ENCODE results near the gene HYI. TPM values are rescaled to one million over a fixed set of nuclear protein-coding genes. Genes with fewer than 3 reads are reported as not detected.

The HYI gene
- total RNA-seq, 2 donors from 2014 or later = 9.9 to 10.6 TPM

DNA sequence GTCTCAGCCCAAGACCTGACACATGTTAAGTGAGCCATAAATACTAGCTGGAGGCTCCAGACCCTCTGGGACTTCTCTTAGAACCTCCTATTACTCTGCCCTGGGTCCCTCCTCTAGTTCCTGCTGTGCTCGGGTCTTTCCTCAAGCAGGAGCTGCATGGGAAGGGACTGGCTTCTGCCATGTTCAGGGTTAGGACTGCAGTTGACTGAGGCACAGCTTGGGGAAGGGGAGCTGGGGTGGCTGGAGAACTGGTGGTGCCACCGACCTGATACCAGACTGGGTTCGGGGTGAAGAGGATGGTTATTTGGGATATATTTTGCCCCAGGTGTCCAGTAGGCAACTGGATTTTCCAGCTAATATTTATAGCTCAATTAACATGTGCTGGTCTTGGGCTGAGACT lies 15.7 kb downstream of the HYI start:
- no peaks in the 10 kb centered on the region for H3K27me3 Mint-ChIP-seq (ENCODE audit: low read depth)

DNA sequence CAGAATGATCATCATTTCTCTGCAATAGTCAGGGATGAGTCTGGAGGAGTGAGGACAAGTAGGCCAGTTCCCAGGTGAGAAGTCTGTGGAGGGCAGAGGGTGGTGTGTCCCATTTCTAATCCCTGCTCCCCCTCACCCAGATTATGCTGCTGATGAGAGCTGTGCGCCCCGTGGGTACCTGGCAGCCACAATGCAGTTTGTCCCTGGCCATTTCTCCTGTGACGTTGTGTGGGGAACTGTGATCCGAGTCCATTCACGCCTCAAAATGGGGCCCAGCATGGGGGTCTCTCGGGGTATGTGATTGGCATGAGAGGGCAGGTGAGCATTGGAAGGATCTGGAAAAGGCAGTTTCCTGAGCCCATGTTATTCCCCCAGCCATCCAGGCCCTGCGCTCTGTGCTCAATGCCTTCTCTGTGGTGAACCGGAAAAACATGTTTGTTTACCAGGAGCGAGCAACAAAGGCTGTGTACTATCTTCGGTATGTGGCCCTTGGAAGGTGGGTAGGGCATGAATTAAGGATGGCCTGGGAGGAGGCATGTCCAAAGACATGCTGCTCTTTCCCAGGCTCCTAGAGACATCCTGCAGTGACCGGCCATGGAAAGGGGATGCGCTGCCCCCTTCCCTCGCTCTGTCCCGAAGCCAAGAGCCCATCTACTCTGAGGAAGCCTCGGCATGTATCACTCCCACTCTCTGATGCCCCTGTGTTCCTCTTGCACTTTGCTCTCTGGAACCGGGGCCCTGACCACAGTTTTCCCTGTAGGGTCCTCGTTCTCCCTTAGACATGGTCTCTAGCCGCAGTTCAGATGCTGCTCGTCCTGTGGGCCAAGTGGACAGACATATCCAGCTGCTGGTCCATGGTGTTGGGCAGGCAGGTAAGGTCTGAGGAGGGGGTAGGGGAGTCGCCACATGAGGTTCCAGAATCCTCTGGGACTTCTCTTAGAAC lies 16.4 kb downstream of the HYI start:
- Mint-ChIP-seq H3K9me3 (no peaks in the 10 kb centered on the region), H3K36me3 (ENCODE audit: insufficient read depth in 2 of 2) (peaks cover 6 to 7% of the 10 kb centered on the region in 2 donors), H3K4me3 (no peak overlapping the region), H3K27me3 (ENCODE audit: low read depth) (no peaks in the 10 kb centered on the region), H3K27ac (no peak overlapping the region), H3K4me1 (ENCODE audit: low read depth) (no peaks in the 10 kb centered on the region)
- DNase-seq = no peak
- no peak for ATAC-seq (replicated peaks in 1 of 2)

More for the DNA sequence above, 15.7 kb downstream of the HYI start:
- DNase-seq (no peak), ATAC-seq (replicated peaks in 1 of 2) (no peak)
- Mint-ChIP-seq H3K36me3 (ENCODE audit: insufficient read depth in 2 of 2) (peaks cover 6 to 7% of the 10 kb centered on the region in 2 donors), H3K9me3 (no peaks in the 10 kb centered on the region), H3K27ac (no peak overlapping the region), H3K4me1 (ENCODE audit: low read depth) (no peaks in the 10 kb centered on the region), H3K4me3 (no peak overlapping the region)

- no peak for DNase-seq
- no peak overlapping the region for H3K4me3 Mint-ChIP-seq
- H3K4me1 Mint-ChIP-seq (ENCODE audit: low read depth) = no peaks in the 10 kb centered on the region
- H3K36me3 Mint-ChIP-seq (ENCODE audit: insufficient read depth in 2 of 2) = peaks cover 6 to 7% of the 10 kb centered on the region in 2 donors
- ATAC-seq (replicated peaks in 1 of 2) = no peak
- H3K27me3 Mint-ChIP-seq (ENCODE audit: low read depth) = no peaks in the 10 kb centered on the region
- H3K27ac Mint-ChIP-seq = no peak overlapping the region
- H3K9me3 Mint-ChIP-seq = no peaks in the 10 kb centered on the region
Observed at GRCh38 chr1:43436371-43436770, 17.4 kb downstream of the HYI start.

GRCh38 chr1:43435146-43436145 lies 18.3 kb downstream of the HYI start:
- H3K27me3 Mint-ChIP-seq (ENCODE audit: low read depth) = no peaks in the 10 kb centered on the region
- H3K4me1 Mint-ChIP-seq (ENCODE audit: low read depth) = no peaks in the 10 kb centered on the region
- peak overlapping the region; percentile 49 for H3K27ac Mint-ChIP-seq
- no peaks in the 10 kb centered on the region for H3K9me3 Mint-ChIP-seq
- no peak overlapping the region for H3K4me3 Mint-ChIP-seq
- DNase-seq = no peak
- H3K36me3 Mint-ChIP-seq (ENCODE audit: insufficient read depth in 2 of 2) = peaks cover 7 to 10% of the 10 kb centered on the region in 2 donors
- no peak for ATAC-seq (replicated peaks in 1 of 2)

- DNase-seq (no peak), ATAC-seq (replicated peaks in 1 of 2) (no peak)
- Mint-ChIP-seq H3K27ac (no peak overlapping the region), H3K4me1 (ENCODE audit: low read depth) (no peaks in the 10 kb centered on the region), H3K9me3 (no peaks in the 10 kb centered on the region), H3K36me3 (ENCODE audit: insufficient read depth in 2 of 2) (peaks cover 9 to 10% of the 10 kb centered on the region in 2 donors), H3K27me3 (ENCODE audit: low read depth) (no peaks in the 10 kb centered on the region), H3K4me3 (no peak overlapping the region)
Observed at GRCh38 chr1:43434256-43434655, 19.5 kb downstream of the HYI start.

GRCh38 chr1:43432907-43433306 lies 20.8 kb downstream of the HYI start:
- no peak overlapping the region for H3K4me3 Mint-ChIP-seq
- DNase-seq (no peak), ATAC-seq (replicated peaks in 1 of 2) (no peak)

GRCh38 chr1:43432171-43432860 lies 21.4 kb downstream of the HYI start:
- no peak overlapping the region for H3K4me3 Mint-ChIP-seq
- H3K27ac Mint-ChIP-seq = no peak overlapping the region
- H3K9me3 Mint-ChIP-seq = no peaks in the 10 kb centered on the region
- peaks cover 4 to 7% of the 10 kb centered on the region in 2 donors for H3K36me3 Mint-ChIP-seq (ENCODE audit: insufficient read depth in 2 of 2)
- no peak for DNase-seq
- no peak for ATAC-seq (replicated peaks in 1 of 2)
- no peaks in the 10 kb centered on the region for H3K4me1 Mint-ChIP-seq (ENCODE audit: low read depth)
- H3K27me3 Mint-ChIP-seq (ENCODE audit: low read depth) = no peaks in the 10 kb centered on the region

More at GRCh38 chr1:43432907-43433306, 20.8 kb downstream of the HYI start:
- H3K4me1 Mint-ChIP-seq (ENCODE audit: low read depth) = no peaks in the 10 kb centered on the region
- H3K27me3 Mint-ChIP-seq (ENCODE audit: low read depth) = no peaks in the 10 kb centered on the region
- H3K36me3 Mint-ChIP-seq (ENCODE audit: insufficient read depth in 2 of 2) = peaks cover 4 to 7% of the 10 kb centered on the region in 2 donors
- H3K9me3 Mint-ChIP-seq = no peaks in the 10 kb centered on the region
- no peak overlapping the region for H3K27ac Mint-ChIP-seq

DNA sequence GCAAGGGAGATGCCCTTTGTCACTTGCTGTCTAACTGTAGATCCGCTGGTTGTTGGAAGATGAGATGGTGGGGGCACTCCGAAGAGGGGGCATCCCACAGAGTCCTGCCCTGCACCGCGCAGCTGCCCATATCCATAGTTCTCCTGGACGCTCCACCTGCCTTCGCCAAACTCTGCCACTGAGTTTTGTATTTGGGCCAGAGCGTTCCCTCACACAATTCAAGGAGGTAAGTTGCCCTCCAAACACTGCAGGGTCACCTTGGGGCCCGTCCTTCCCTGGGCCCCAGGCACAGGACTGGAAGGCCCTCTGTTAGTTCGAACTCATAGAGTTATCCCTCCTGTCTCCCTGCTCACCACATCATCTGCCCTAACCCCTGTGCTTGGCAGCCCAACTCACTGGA lies 22.1 kb downstream of the HYI start:
- Mint-ChIP-seq H3K27ac (no peak overlapping the region), H3K27me3 (ENCODE audit: low read depth) (no peaks in the 10 kb centered on the region), H3K4me3 (no peak overlapping the region), H3K36me3 (ENCODE audit: insufficient read depth in 2 of 2) (peaks cover 4 to 11% of the 10 kb centered on the region in 2 donors), H3K4me1 (ENCODE audit: low read depth) (no peaks in the 10 kb centered on the region), H3K9me3 (no peaks in the 10 kb centered on the region)
- ATAC-seq (replicated peaks in 1 of 2) (no peak), DNase-seq (no peak)

GRCh38 chr1:43430831-43431230 lies 22.9 kb downstream of the HYI start:
- Mint-ChIP-seq H3K27ac (no peak overlapping the region), H3K27me3 (ENCODE audit: low read depth) (no peaks in the 10 kb centered on the region), H3K4me1 (ENCODE audit: low read depth) (no peaks in the 10 kb centered on the region), H3K4me3 (no peak overlapping the region), H3K9me3 (no peaks in the 10 kb centered on the region), H3K36me3 (ENCODE audit: insufficient read depth in 2 of 2) (peaks cover 4 to 12% of the 10 kb centered on the region in 2 donors)
- no peak for DNase-seq
- ATAC-seq (replicated peaks in 1 of 2) = no peak

- no peaks in the 10 kb centered on the region for H3K27me3 Mint-ChIP-seq (ENCODE audit: low read depth)
- no peak overlapping the region for H3K4me3 Mint-ChIP-seq
- no peaks in the 10 kb centered on the region for H3K4me1 Mint-ChIP-seq (ENCODE audit: low read depth)
- peaks cover 6 to 9% of the 10 kb centered on the region in 2 donors for H3K36me3 Mint-ChIP-seq (ENCODE audit: insufficient read depth in 2 of 2)
- H3K9me3 Mint-ChIP-seq = no peaks in the 10 kb centered on the region
- ATAC-seq (replicated peaks in 1 of 2) = no peak
- no peak overlapping the region for H3K27ac Mint-ChIP-seq
- no peak for DNase-seq
Observed at GRCh38 chr1:43427941-43428340, 25.8 kb downstream of the HYI start.

- Mint-ChIP-seq H3K27ac (no peak overlapping the region), H3K27me3 (ENCODE audit: low read depth) (no peaks in the 10 kb centered on the region), H3K9me3 (no peaks in the 10 kb centered on the region), H3K36me3 (ENCODE audit: insufficient read depth in 2 of 2) (peaks cover 6 to 9% of the 10 kb centered on the region in 2 donors), H3K4me3 (no peak overlapping the region), H3K4me1 (ENCODE audit: low read depth) (no peaks in the 10 kb centered on the region)
- no peak for ATAC-seq (replicated peaks in 1 of 2)
- no peak for DNase-seq
Observed at GRCh38 chr1:43427524-43427923, 26.2 kb downstream of the HYI start.

- peaks cover 6 to 9% of the 10 kb centered on the region in 2 donors for H3K36me3 Mint-ChIP-seq (ENCODE audit: insufficient read depth in 2 of 2)
- DNase-seq = no peak
- no peak overlapping the region for H3K4me3 Mint-ChIP-seq
- no peak for ATAC-seq (replicated peaks in 1 of 2)
- H3K4me1 Mint-ChIP-seq (ENCODE audit: low read depth) = no peaks in the 10 kb centered on the region
- H3K27ac Mint-ChIP-seq = no peak overlapping the region
- no peaks in the 10 kb centered on the region for H3K9me3 Mint-ChIP-seq
- H3K27me3 Mint-ChIP-seq (ENCODE audit: low read depth) = no peaks in the 10 kb centered on the region
Observed at GRCh38 chr1:43426221-43426620, 27.5 kb downstream of the HYI start.
